PC-9 (cell line): ENCODE measurements around the gene CLTRN. TPM values are rescaled to one million over a fixed set of nuclear protein-coding genes. Genes with fewer than 3 reads are reported as not detected.
A peak's percentile ranks its signal among the peaks of the same experiment; 100 is the strongest.

Source experiments
- BruUV-seq: library from RNA; stranded (reverse); fragments of 400-500 nt; replicated peaks from 2 replicates; lab custom pipeline; 2021; lab: Mats Ljungman, UMichigan
- CTCF ChIA-PET: fragments of 300-600 bp; sonication (Branson Sonifier 250); formaldehyde crosslinking; loops from one replicate; lab custom pipeline; 2022; ENCODE audit warnings: antibody characterized with exemption; lab: Charles Lee
- POLR2A ChIA-PET: fragments of 300-600 bp; sonication (Branson Sonifier 250); formaldehyde crosslinking; loops from one replicate; lab custom pipeline; 2022; ENCODE audit warnings: antibody characterized with exemption; ENCODE audit not compliant: unreplicated experiment; lab: Charles Lee
- DNase-seq, 2 experiments: peaks; one replicate each; pipeline versions ENCODE4 v3.0.0 to v3.0.0-alpha.2; 2015 to 2022; ENCODE audit warnings: mixed read lengths in 1 of 2
- H2AFZ ChIP-seq: fragments of 200-600 bp; sonication (generic); 2 replicates; pipeline ENCODE4 v1.8.1; 2017; ENCODE audit warnings: antibody characterized with exemption
- H3F3A ChIP-seq: fragments of 200-600 bp; sonication (generic); 2 replicates; pipeline ENCODE4 v1.8.1; 2017; ENCODE audit warnings: antibody characterized with exemption, mild to moderate bottlenecking, low read depth; ENCODE audit not compliant: insufficient read depth
- H3K27ac ChIP-seq: fragments of 200-600 bp; sonication (generic); 2 replicates; pipeline ENCODE4 v1.6.1; 2016; ENCODE audit warnings: mixed run types
- H3K27me3 ChIP-seq: fragments of 200-600 bp; sonication (generic); 2 replicates; pipeline ENCODE4 v1.6.1; 2016; ENCODE audit warnings: low read depth, mixed run types; ENCODE audit not compliant: insufficient read depth
- H3K36me3 ChIP-seq: fragments of 200-600 bp; sonication (generic); 2 replicates; pipeline ENCODE4 v1.6.1; 2016; ENCODE audit warnings: low read depth, mixed run types
- H3K4me1 ChIP-seq: fragments of 200-600 bp; sonication (generic); replicated peaks from 2 replicates; pipeline ENCODE4 v1.6.1; 2016; ENCODE audit warnings: mixed run types; ENCODE audit not compliant: insufficient read depth
- H3K4me2 ChIP-seq: fragments of 200-600 bp; sonication (generic); 2 replicates; pipeline ENCODE4 v1.6.1; 2017; ENCODE audit warnings: mixed run types
- H3K4me3 ChIP-seq: fragments of 200-600 bp; sonication (generic); 2 replicates; pipeline ENCODE4 v1.6.1; 2016; ENCODE audit warnings: mixed run types
- H3K79me2 ChIP-seq: fragments of 200-600 bp; sonication (generic); 2 replicates; pipeline ENCODE4 v1.6.1; 2017; ENCODE audit warnings: low read depth, mixed run types
- H3K9me2 ChIP-seq: fragments of 200-600 bp; sonication (generic); 2 replicates; pipeline ENCODE4 v1.8.1; 2017; ENCODE audit warnings: mild to moderate bottlenecking; ENCODE audit not compliant: insufficient read depth
- H3K9me3 ChIP-seq: fragments of 200-600 bp; sonication (generic); 2 replicates; pipeline ENCODE4 v1.8.1; 2016; ENCODE audit warnings: low read depth; ENCODE audit not compliant: insufficient read depth
- H4K20me1 ChIP-seq: fragments of 200-600 bp; sonication (generic); 2 replicates; pipeline ENCODE4 v1.8.1; 2017; ENCODE audit not compliant: insufficient read depth
- EZH2 ChIP-seq: fragments of 200-600 bp; sonication (generic); IDR thresholded peaks from 2 replicates; pipeline ENCODE4 v1.8.0; 2017; ENCODE audit warnings: antibody characterized with exemption, low read depth
- intact Hi-C: fragments of 100-400 bp; cut with micrococcal nuclease; formaldehyde crosslinking; loops from one replicate; pipeline ENCODE4 v1.10.0; 2022; ENCODE audit not compliant: unreplicated experiment
- total RNA-seq: library from RNA; stranded (reverse); gene quantifications from 2 replicates; pipeline ENCODE4 v1.2.3, GENCODE V29; 2021
- TF ChIP-seq, protein P1 (sequence below): fragments of 200-600 bp; sonication (generic); conservative IDR thresholded peaks from 2 replicates; pipeline ENCODE4 v1.6.1; 2017; ENCODE audit warnings: mixed run types, antibody characterized with exemption, mild to moderate bottlenecking, moderate library complexity

The CLTRN gene
- total RNA-seq, 1 experiment from 2014 or later, result 2.7 TPM

DNA sequence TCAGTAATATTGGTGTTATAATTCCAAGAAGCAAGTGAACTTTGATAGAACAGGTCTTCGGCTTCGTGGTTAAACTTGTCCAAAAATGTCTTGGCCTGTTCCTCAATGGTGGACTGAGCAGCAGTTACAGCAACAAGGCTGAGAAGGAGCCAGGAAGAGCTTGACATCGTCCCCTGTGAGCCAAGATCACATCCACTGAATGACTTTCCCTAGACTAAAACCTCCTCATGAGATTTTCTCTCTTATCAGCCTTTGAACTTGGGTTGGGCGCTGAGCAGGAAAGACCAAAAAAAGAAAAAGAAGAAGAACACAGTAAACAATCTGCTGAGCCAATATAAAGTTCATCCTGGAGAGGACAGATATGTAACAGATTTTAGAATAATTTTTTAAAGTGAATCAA is 63.9 kb downstream of the CLTRN start, which contains the start of gene ACE2:
Gene ACE2 (minus strand): TSS at position 216 of the 400 bp plus-strand sequence. CDS start 49 bp downstream, at position 167.
- no peak for DNase-seq
- POLR2A ChIA-PET, result no interaction called here
- BruUV-seq, result no TSS peak
- H3K27me3 ChIP-seq, result no peaks in the 10 kb centered on the region
- no peaks in the 10 kb centered on the region for H3K79me2 ChIP-seq
- peak within 1 kb of the TSS; percentile 50; the same call in 1 of the 2 replicates for H2AFZ ChIP-seq
- H3K9me2 ChIP-seq, result no peaks in the 10 kb centered on the region
- H3F3A ChIP-seq, result no peaks in the 10 kb centered on the region
- H3K4me3 ChIP-seq, result no peak within 1 kb of the TSS
- intact Hi-C loops, result no loop called here
- no peaks in the 10 kb centered on the region for H3K36me3 ChIP-seq
- TF ChIP-seq, protein P1, sequence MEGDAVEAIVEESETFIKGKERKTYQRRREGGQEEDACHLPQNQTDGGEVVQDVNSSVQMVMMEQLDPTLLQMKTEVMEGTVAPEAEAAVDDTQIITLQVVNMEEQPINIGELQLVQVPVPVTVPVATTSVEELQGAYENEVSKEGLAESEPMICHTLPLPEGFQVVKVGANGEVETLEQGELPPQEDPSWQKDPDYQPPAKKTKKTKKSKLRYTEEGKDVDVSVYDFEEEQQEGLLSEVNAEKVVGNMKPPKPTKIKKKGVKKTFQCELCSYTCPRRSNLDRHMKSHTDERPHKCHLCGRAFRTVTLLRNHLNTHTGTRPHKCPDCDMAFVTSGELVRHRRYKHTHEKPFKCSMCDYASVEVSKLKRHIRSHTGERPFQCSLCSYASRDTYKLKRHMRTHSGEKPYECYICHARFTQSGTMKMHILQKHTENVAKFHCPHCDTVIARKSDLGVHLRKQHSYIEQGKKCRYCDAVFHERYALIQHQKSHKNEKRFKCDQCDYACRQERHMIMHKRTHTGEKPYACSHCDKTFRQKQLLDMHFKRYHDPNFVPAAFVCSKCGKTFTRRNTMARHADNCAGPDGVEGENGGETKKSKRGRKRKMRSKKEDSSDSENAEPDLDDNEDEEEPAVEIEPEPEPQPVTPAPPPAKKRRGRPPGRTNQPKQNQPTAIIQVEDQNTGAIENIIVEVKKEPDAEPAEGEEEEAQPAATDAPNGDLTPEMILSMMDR, result no peak
- TF ChIP-seq EZH2, result no peak
- H3K9me3 ChIP-seq, result no peaks in the 10 kb centered on the region
- H3K4me2 ChIP-seq, result peak within 1 kb of the TSS; percentile 76
- H3K27ac ChIP-seq, result peak within 1 kb of the TSS; percentile 69
- no peaks in the 10 kb centered on the region for H4K20me1 ChIP-seq
- peaks cover 56% of the 10 kb centered on the region for H3K4me1 ChIP-seq
- CTCF ChIA-PET, result no interaction called here

DNA sequence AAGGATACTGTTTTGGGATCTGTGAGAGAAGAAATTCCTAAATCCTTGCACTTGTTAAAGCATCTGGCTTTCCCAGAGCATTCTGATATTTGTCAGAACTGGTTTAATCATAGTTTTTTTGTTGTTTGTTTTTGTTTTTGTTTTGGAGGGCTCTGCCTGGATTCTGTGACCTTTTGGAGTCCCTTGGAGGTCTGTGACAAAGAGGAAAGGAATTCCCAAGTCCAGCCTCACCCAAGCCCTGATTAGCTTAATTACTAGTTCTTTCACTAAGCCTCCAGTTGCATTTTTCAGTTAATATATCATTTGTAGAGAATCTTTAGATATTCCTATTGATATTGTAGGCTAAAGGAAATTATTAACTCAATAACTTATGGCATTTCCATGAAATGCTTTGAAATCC is 64.6 kb downstream of the CLTRN start:
- Histone ChIP-seq H3K9me2 (no peaks in the 10 kb centered on the region), H3K27me3 (no peaks in the 10 kb centered on the region), H2AFZ (peak overlapping the region; percentile 48; the same call in 1 of the 2 replicates), H3K9me3 (no peaks in the 10 kb centered on the region), H3K27ac (peak overlapping the region; percentile 31; the same call in 1 of the 2 replicates), H3K4me2 (peak overlapping the region; percentile 46), H3K79me2 (no peaks in the 10 kb centered on the region), H3K36me3 (no peaks in the 10 kb centered on the region), H3K4me1 (peaks cover 56% of the 10 kb centered on the region), H3K4me3 (no peak overlapping the region), H3F3A (no peaks in the 10 kb centered on the region), H4K20me1 (no peaks in the 10 kb centered on the region)
- no TSS peak for BruUV-seq
- TF ChIP-seq, protein P1, result no peak
- TF ChIP-seq EZH2, result no peak
- DNase-seq, result peak in 1 of 2 experiments; percentile 42
- ChIA-PET POLR2A (interaction anchor here (0.6 kb wide), 1 partner anchor 16 kb away, joined by 4 read pairs; no protein-coding TSS in a partner anchor), CTCF (no interaction called here)
- intact Hi-C loops, result no loop called here

DNA sequence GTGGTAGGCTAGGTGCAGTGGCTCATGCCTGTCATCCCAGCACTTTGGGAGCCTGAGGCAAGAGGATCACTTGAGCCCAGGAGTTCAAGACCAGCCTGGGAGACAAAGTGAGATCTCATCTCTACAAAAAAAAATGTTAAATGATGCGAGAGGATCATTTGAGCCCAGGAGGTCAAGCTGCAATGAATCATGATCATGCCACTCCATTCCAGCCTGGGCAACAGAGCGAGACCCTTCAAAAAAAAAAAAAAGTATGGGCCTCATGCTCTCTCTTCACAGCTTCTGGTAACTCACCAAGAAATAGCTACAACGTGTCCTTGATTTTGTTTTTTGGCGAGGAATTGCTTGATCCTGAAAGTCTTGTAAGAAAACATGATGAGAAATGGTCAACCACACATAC is 65.1 kb downstream of the CLTRN start:
- H3F3A ChIP-seq, result no peaks in the 10 kb centered on the region
- no peak overlapping the region for H3K4me2 ChIP-seq
- intact Hi-C loops, result loop anchor here (2.0 kb wide), 1 partner anchor 75 kb away; no protein-coding TSS in a partner anchor
- ChIA-PET POLR2A (interaction anchor here (0.6 kb wide), 1 partner anchor 16 kb away, joined by 4 read pairs; no protein-coding TSS in a partner anchor), CTCF (no interaction called here)
- no peaks in the 10 kb centered on the region for H3K27me3 ChIP-seq
- no peak for DNase-seq
- peak overlapping the region; percentile 48; the same call in 1 of the 2 replicates for H2AFZ ChIP-seq
- H4K20me1 ChIP-seq, result no peaks in the 10 kb centered on the region
- TF ChIP-seq, protein P1, result no peak
- TF ChIP-seq EZH2, result no peak
- peak overlapping the region; percentile 31; the same call in 1 of the 2 replicates for H3K27ac ChIP-seq
- H3K4me3 ChIP-seq, result no peak overlapping the region
- H3K79me2 ChIP-seq, result no peaks in the 10 kb centered on the region
- BruUV-seq, result no TSS peak
- H3K9me3 ChIP-seq, result no peaks in the 10 kb centered on the region
- peaks cover 56% of the 10 kb centered on the region for H3K4me1 ChIP-seq
- H3K36me3 ChIP-seq, result no peaks in the 10 kb centered on the region
- no peaks in the 10 kb centered on the region for H3K9me2 ChIP-seq
